ENCODE measurements around the gene SLC44A3. TPM values are rescaled to one million over a fixed set of nuclear protein-coding genes. Genes with fewer than 3 reads are reported as not detected.

Gene SLC44A3
- total and polyA plus RNA-seq, 9 of the 15 experiments (the other 6 are each of a cell fraction or from before 2014, with no cell fraction given): not detected

DNA sequence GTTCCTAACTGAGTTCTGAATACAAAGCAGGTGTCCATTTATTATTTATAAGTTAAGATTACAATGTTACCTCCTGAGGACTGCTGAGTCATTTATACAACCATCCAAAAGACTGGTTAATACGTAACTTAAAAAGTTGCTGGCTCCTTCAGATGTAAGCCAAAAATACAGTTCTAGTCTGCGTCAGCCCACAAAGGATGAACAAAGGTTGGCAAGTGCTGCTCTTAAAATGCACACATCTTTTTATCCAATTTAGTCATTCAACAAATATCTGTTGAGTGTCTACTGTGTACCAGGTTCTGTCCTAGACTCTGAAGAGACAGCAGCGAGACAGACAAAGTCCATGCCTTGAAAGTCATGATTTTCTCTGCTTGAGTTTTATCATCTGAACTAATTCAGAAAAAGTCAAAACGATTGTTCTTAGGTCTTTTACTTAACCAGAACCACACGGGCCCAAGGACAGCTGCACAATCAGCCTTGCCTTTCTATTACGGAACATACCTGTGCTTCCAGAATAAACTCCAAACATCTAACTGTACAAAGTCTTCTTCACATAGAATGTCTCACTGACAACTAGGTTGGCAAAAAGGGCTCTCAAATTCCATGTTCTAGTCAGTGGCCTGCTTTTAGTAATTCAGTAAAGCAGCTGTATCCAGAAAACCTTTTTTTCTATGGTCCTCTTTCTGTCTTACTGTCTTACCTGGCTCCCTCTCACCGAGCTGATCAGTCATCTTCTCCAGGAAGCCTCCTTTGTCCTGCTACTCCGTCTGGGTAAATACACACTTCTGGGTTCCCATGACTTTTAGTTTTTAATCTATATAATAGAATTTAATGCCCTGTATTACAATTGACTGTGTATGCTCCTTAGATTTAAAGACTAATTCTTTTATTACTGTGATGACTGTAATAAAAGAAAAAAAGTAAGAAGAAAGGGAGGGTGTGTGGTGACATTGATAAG is 122.3 kb downstream of the SLC44A3 start:
- H4K20me1 ChIP-seq (replicated peaks; ENCODE audit: control insufficient read depth, insufficient read depth, low read length): no peaks in the 10 kb centered on the region
- DNase-seq (ENCODE audit: extremely low read depth in 1 of 4, low spot score in 3 of 4) (no peak), FAIRE-seq (no peak), ATAC-seq (no peak)
- H3K27ac ChIP-seq (ENCODE audit: extremely low read depth, low read depth, low read length): no peak overlapping the region
- no TSS peak for BruUV-seq (replicated peaks)
- no peaks in the 10 kb centered on the region for H3K79me2 ChIP-seq (ENCODE audit: control insufficient read depth, insufficient read depth, low read length)
- POLR2A ChIA-PET: no interaction called here
- in situ Hi-C loops (cut with MboI): no loop called here
- intact Hi-C loops (cut with micrococcal nuclease): no loop called here
- peaks cover 6% of the 10 kb centered on the region in 2 experiments; a peak in 3 of 5 replicates for H3K27me3 ChIP-seq (ENCODE audit: control insufficient read depth in 2 of 2, insufficient read depth in 2 of 2, low read length in 2 of 2)
- H3K4me3 ChIP-seq: no peak overlapping the region
- H3K36me3 ChIP-seq (ENCODE audit: control insufficient read depth, insufficient read depth, low read length): no peaks in the 10 kb centered on the region
- H3K9me3 ChIP-seq (replicated peaks; ENCODE audit: control insufficient read depth, insufficient read depth, low read depth, low read length): no peaks in the 10 kb centered on the region
- no peak overlapping the region for H3K4me2 ChIP-seq (ENCODE audit: insufficient read depth, low read length)
- CTCF ChIA-PET (ENCODE audit: low intra/inter-chr PET ratio): no interaction called here
- no peaks in the 10 kb centered on the region for H3K9me1 ChIP-seq (ENCODE audit: control insufficient read depth, insufficient read depth, low read length)
- no peak overlapping the region for H3K9ac ChIP-seq (ENCODE audit: insufficient read depth in 1 of 2, low read depth in 2 of 2, low read length in 2 of 2)
- H3K4me1 ChIP-seq (replicated peaks in 1 of 2; ENCODE audit: control insufficient read depth in 2 of 2, insufficient read depth in 2 of 2, low read length in 2 of 2): no peaks in the 10 kb centered on the region
- TF ChIP-seq POLR2G (IDR thresholded peaks at IDR 0.05; ENCODE audit: low read depth, low read length) (no peak), C11orf30 (IDR thresholded peaks at IDR 0.05; ENCODE audit: low read depth) (0 out of 2 replicates have a peak, but pooled peaks have one; percentile 6), ARNT (IDR thresholded peaks at IDR 0.05) (no peak), ZC3H8 (IDR thresholded peaks at IDR 0.05) (no peak), EWSR1 (IDR thresholded peaks at IDR 0.05; ENCODE audit: borderline replicate concordance, low read depth, partially characterized antibody) (no peak), NR2F6 (CRISPR knock-in tag; IDR thresholded peaks at IDR 0.05) (no peak), ZNF274 (IDR thresholded peaks at IDR 0.05; ENCODE audit: borderline replicate concordance, low read depth, low read length) (no peak), NFE2 (IDR thresholded peaks at IDR 0.05; ENCODE audit: low read depth) (0 out of 2 replicates have a peak, but pooled peaks have one; percentile 23), MAFK (IDR thresholded peaks at IDR 0.05; ENCODE audit: low read length) (no peak), MAFG (tag; conservative IDR thresholded peaks at IDR 0.05) (peak; percentile 14; the same call in 1 of the 2 replicates), PYGO2 (tag; IDR thresholded peaks at IDR 0.05) (no peak), OTX1 (CRISPR knock-in tag; IDR thresholded peaks at IDR 0.05) (no peak), ZNF133 (CRISPR knock-in tag; IDR thresholded peaks at IDR 0.05) (no peak), ZNF316 (IDR thresholded peaks at IDR 0.05) (peak; percentile 8; the same call in 1 of the 2 replicates), MAZ (CRISPR knock-in tag; conservative IDR thresholded peaks at IDR 0.05 in 1 of 2, IDR thresholded peaks at IDR 0.05 in 1 of 2) (no peak), ZBTB1 (CRISPR knock-in tag; IDR thresholded peaks at IDR 0.05; ENCODE audit: borderline replicate concordance, low read depth) (no peak)
- TF ChIP-seq, protein P1, sequence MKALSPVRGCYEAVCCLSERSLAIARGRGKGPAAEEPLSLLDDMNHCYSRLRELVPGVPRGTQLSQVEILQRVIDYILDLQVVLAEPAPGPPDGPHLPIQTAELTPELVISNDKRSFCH (CRISPR knock-in tag; IDR thresholded peaks at IDR 0.05): no peak
- TF ChIP-seq, protein P1 (tag; IDR thresholded peaks at IDR 0.05): no peak
- TF ChIP-seq, protein P2, sequence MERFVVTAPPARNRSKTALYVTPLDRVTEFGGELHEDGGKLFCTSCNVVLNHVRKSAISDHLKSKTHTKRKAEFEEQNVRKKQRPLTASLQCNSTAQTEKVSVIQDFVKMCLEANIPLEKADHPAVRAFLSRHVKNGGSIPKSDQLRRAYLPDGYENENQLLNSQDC (CRISPR knock-in tag; IDR thresholded peaks at IDR 0.05): no peak
- 2% methylated on average over 8 of the region's 8 CpGs for WGBS (ENCODE audit: insufficient coverage, low coverage, missing lambda C conversion rate)
- H2AFZ ChIP-seq (ENCODE audit: low read depth, low read length): no peak overlapping the region

Data from K562 (cell line).